Hematopoietic multipotent progenitor cell treated with erythropoietin and hydrocortisone succinate and interleukin-3 and kit ligand, for 4 days (in vitro differentiated cells): ENCODE data around the gene RNF227.
"Not testable (repeated sequence)": the region's sequence is repeated elsewhere in the genome, so short reads cannot be mapped to it uniquely, and the experiment has no call there.

Source experiments
- DNase-seq: peaks from one replicate; pipeline ENCODE4 v3.0.0-alpha.2; 2015

Gene RNF227

GRCh38 chr17:7887482-7888183 is 28.5 kb downstream of the RNF227 start:
- peak; percentile 99 for DNase-seq

GRCh38 chr17:7887038-7887481 is 29.0 kb downstream of the RNF227 start:
- DNase-seq: no peak

- peak; percentile 59 for DNase-seq
Observed at GRCh38 chr17:7886227-7887037, 29.7 kb downstream of the RNF227 start.

- peak; percentile 86 for DNase-seq
Observed at GRCh38 chr17:7885367-7886226, 30.5 kb downstream of the RNF227 start.

GRCh38 chr17:7884581-7885366 is 31.3 kb downstream of the RNF227 start:
- DNase-seq: peak; percentile 52

GRCh38 chr17:7883781-7884386 is 32.2 kb downstream of the RNF227 start:
- peak; percentile 72 for DNase-seq

- DNase-seq: no peak
Observed at GRCh38 chr17:7882629-7883028, 33.5 kb downstream of the RNF227 start.

GRCh38 chr17:7882068-7882467 is 34.0 kb downstream of the RNF227 start:
- DNase-seq: no peak

- DNase-seq: peak; percentile 60
Observed at GRCh38 chr17:7881276-7882054, 34.6 kb downstream of the RNF227 start.

GRCh38 chr17:7880076-7880868 is 35.8 kb downstream of the RNF227 start:
- peak; percentile 61 for DNase-seq

- DNase-seq: no peak
Observed at GRCh38 chr17:7878234-7878633, 37.9 kb downstream of the RNF227 start.

- DNase-seq: no peak
Observed at GRCh38 chr17:7875804-7876370, 40.2 kb downstream of the RNF227 start.

GRCh38 chr17:7873051-7873450 is 43.0 kb downstream of the RNF227 start:
- no peak for DNase-seq

GRCh38 chr17:7867881-7868329 is 48.2 kb downstream of the RNF227 start:
- peak; percentile 72 for DNase-seq

- DNase-seq: peak; percentile 30
Observed at GRCh38 chr17:7864995-7865650, 51.0 kb downstream of the RNF227 start.

- not testable (repeated sequence) for DNase-seq
Observed at GRCh38 chr17:7864384-7864783, 51.7 kb downstream of the RNF227 start.
